ENCODE data around the gene RAB25.
"Not testable (repeated sequence)": the region's sequence is repeated elsewhere in the genome, so short reads cannot be mapped to it uniquely, and the experiment has no call there.

The RAB25 gene

GRCh38 chr1:156054500-156055280, 6.3 kb upstream of the RAB25 start, which contains the start of gene LAMTOR2:
LAMTOR2 (plus strand) TSS chr1:156054782; CDS start chr1:156054890, 108 bp downstream.
- DNase-seq, result peak; percentile 98 to 99

- no peak for DNase-seq
These were observed 5.5 kb upstream of the RAB25 start for GRCh38 chr1:156055281-156056048.

DNA sequence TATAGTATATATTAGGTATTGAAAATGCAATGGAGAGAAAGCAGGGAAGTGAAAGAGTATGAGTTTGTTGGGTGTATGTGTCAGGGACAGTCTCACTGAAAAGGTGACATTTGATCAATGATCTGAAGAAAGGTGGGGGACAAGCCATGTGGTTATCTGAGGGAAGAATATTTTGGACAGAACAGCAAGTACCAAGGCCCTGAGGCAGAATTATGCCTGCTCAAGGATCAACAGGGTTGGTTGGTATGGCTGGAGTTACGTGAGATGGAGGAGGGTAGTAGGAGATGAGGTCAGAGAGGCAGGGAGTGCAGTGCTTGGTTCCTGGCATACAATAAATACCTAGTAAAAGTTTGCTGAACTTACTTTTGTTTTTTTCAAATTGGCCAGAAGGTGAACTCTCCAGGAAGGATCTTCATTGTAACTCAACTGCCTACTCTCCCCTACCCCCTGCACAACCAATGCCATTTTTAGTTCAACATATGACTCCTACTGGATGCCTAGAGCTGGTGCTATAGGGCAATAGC, 4.6 kb upstream of the RAB25 start:
- DNase-seq, result no peak

GRCh38 chr1:156062189-156062588, 1.2 kb downstream of the RAB25 start:
- DNase-seq, result no peak

GRCh38 chr1:156063997-156064285, 3.0 kb downstream of the RAB25 start:
- DNase-seq, result no peak

- no peak for DNase-seq
These were observed 3.7 kb downstream of the RAB25 start for GRCh38 chr1:156064615-156065014.

- no peak for DNase-seq
These were observed 4.3 kb downstream of the RAB25 start for GRCh38 chr1:156065212-156065611.

DNA sequence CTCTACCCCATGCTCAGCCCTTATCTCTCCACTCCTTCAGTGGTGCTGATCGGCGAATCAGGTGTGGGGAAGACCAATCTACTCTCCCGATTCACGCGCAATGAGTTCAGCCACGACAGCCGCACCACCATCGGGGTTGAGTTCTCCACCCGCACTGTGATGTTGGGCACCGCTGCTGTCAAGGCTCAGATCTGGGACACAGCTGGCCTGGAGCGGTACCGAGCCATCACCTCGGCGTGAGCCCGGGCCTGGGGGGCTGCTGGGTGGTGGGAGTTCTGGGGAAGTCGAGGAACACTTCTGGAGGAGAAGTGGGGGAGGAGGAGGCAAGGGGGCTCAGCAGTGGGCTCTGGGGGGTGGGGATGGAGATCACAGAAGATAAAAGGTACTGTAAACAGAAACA, 4.9 kb downstream of the RAB25 start:
- no peak for DNase-seq

DNA sequence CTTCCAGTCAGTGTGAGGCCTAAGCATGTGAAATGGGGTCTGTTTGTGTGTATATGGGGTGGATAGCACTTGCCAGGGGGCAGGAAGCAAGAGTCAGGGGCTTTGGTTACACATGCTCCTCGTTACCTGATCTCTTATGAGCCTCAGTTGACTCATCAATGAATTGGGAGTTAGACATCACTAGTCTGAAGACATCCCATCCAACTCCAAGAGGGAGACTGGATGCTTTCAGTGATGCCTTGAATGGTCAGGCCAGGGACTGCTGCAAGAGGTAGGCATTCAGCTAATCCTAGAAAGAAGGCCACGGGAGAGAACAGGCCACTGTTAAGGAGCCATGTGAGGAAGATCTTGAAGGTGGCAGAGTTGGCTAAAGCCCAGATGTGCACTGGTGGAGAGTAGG, 6.3 kb downstream of the RAB25 start:
- no peak for DNase-seq

- DNase-seq, result no peak
These were observed 8.8 kb downstream of the RAB25 start for GRCh38 chr1:156069490-156070455.

- no peak for DNase-seq
These were observed 9.6 kb downstream of the RAB25 start for GRCh38 chr1:156070548-156070947.

DNA sequence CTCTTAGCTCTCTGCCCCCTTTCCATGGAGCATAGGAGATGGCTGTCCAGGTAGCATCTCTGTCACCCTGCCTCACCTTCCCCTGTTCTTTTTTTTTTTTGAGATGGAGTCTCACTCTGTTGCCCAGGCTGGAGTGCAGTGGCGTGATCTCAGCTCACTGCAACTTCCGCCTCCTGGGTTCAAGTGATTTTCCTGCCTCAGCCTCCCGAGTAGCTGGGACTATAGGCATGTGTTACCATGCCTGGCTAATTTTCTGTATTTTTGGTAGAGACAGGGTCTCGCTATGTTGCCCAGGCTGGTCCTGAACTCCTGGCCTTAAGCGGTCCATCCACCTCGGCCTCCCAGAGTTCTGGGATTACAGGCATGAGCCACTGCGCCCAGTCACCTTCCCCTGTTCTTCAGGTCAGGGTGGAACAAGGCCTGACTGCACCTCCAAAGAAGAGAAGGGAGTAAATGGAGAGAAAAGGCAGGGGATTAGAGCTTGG, 10.4 kb downstream of the RAB25 start:
- not testable (repeated sequence) for DNase-seq

- DNase-seq, result no peak
These were observed 11.3 kb downstream of the RAB25 start for GRCh38 chr1:156072251-156072650.

DNA sequence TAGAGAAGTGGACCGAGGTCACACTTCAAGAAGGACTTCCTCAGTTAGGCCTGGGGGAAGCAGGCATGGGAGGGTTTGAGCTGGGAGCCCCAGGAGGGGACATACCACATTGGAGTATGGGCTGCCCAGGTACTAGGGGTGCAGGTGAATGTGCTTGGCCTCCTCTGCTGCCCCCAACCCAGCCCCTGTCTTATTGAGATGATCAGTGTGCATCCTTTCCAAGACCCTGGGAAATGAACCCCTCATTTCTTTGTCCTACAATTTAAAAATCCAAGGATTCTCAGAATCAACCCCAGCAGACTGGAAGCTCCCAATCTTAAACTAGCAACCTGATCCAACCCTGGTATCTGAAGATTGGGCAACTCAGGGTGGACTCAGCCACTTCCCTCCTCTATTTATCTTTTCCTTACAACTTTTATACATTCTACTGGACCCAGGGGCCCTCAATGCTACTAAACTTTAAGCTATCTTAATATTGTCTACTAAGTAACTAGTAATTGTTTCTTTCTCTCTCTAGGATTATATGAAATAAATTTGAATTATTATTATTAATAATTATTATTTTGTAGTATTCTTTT, 12.2 kb downstream of the RAB25 start:
- no peak for DNase-seq

DNA sequence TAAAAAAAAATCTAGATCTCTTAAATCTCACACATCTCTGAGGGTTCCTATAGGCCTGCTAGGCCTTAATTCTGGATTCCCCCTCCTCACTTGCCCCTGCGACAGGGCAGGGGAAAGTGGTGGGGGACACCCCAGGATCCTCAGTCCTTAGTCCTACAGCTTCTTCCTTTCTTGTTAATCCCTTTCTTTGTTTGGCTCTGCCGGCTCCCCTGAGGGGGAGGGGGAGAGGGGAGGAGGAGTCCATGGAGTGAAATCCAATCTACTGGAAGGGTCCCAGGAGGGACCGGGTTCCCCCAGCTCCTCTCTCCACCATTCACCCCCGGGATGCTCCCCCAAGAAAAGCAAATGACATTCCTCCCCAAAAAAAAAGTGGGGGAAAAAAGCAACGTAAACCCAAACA, 12.8 kb downstream of the RAB25 start:
- DNase-seq, result no peak

DNA sequence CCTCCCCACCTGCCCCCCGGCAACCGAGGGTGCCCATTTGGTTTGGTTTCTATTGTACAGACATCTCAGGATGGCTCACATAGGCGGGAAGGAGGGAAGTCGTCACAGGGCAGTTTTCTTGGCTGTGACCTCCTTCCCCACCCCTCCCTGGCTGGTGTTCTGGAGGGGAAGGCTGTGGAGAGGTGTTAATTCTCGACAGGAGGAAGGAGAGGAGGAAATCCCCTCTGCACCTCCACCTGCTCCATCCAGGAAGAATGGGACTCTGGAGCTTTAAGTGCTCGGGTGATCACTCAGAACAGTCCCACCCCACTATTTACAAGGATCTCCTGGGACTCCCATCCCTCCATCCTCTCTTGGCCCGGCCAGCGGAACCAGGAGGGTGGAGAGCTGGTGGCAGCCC, 13.7 kb downstream of the RAB25 start:
- DNase-seq, result no peak

- no peak for DNase-seq
These were observed 14.2 kb downstream of the RAB25 start for GRCh38 chr1:156075162-156075561.

GRCh38 chr1:156075775-156076204, 14.8 kb downstream of the RAB25 start:
- no peak for DNase-seq

- DNase-seq, result no peak
These were observed 15.9 kb downstream of the RAB25 start for GRCh38 chr1:156076609-156077429.

GRCh38 chr1:156077430-156077760, 16.4 kb downstream of the RAB25 start:
- no peak for DNase-seq

GRCh38 chr1:156078728-156079127, 17.8 kb downstream of the RAB25 start:
- no peak for DNase-seq

GRCh38 chr1:156079762-156080161, 18.8 kb downstream of the RAB25 start:
- DNase-seq, result no peak
